B cell (primary cell): ENCODE measurements around the gene EHBP1. TPM values are rescaled to one million over a fixed set of nuclear protein-coding genes. Genes with fewer than 3 reads are reported as not detected.
A peak's percentile ranks its signal among the peaks of the same experiment; 100 is the strongest.

Source experiments
- ATAC-seq: fragments of 200-7000 bp; cut with Tn5 transposase; one replicate; pipeline ENCODE4 v1.10.0; 2021; ENCODE audit warnings: low read depth, mild to moderate bottlenecking, moderate number of reproducible peaks, moderate library complexity
- CTCF ChIA-PET: fragments of 350-600 bp; sonication (Branson Sonifier 250); formaldehyde crosslinking; loops from one replicate; lab custom pipeline; 2021; ENCODE audit warnings: antibody characterized with exemption, inconsistent platforms; lab: Charles Lee
- POLR2A ChIA-PET: fragments of 350-600 bp; sonication (Branson Sonifier 250); formaldehyde crosslinking; loops from one replicate; lab custom pipeline; 2021; ENCODE audit warnings: antibody characterized with exemption; lab: Charles Lee
- DNase-seq: peaks from one replicate; pipeline ENCODE4 v3.0.0; 2013
- H2AFZ ChIP-seq: 2 replicates; pipeline ENCODE4 v1.6.1; 2012; ENCODE audit warnings: mild to moderate bottlenecking, low read depth, low read length; ENCODE audit not compliant: insufficient read depth, poor library complexity, severe bottlenecking
- H3K27ac ChIP-seq, 2 donors: 1 replicate in 1 of 2; 2 replicates in 1 of 2; pipeline ENCODE4 v1.5.1; 2012 to 2013; ENCODE audit warnings: low read length in 2 of 2, mild to moderate bottlenecking in 2 of 2, moderate library complexity in 1 of 2
- H3K27me3 ChIP-seq, 4 experiments: fragments of 200-600 bp in 1 of 4; sonication (generic) in 1 of 4; replicated peaks in 1 of 4; 1 replicate in 2 of 4; 2 replicates in 2 of 4; pipeline versions ENCODE4 v1.6.1 to v1.7.0; 2013 to 2016; ENCODE audit warnings: low read length in 3 of 4, mild to moderate bottlenecking in 2 of 4, mixed read lengths in 1 of 4, moderate library complexity in 1 of 4; ENCODE audit not compliant: insufficient read depth in 4 of 4, control insufficient read depth in 3 of 4; ENCODE audit errors: control extremely low read depth in 1 of 4
- H3K36me3 ChIP-seq, 2 experiments: replicated peaks in 1 of 2; 1 replicate in 1 of 2; 2 replicates in 1 of 2; pipeline versions ENCODE4 v1.6.1 to v1.7.1; 2013; ENCODE audit warnings: low read length in 1 of 2; ENCODE audit not compliant: insufficient read depth in 2 of 2, control insufficient read depth in 1 of 2; ENCODE audit errors: control extremely low read depth in 1 of 2, extremely low read depth in 1 of 2
- H3K4me1 ChIP-seq, 2 donors: fragments of 200-600 bp in 1 of 2; sonication (generic) in 1 of 2; 1 replicate in 1 of 2; 2 replicates in 1 of 2; pipeline versions ENCODE4 v1.5.1 to v1.6.1; 2013 to 2017; ENCODE audit warnings: low read length in 2 of 2; ENCODE audit not compliant: control insufficient read depth in 2 of 2, insufficient read depth in 2 of 2
- H3K4me2 ChIP-seq: replicated peaks from 2 replicates; pipeline ENCODE3; 2012; ENCODE audit warnings: mild to moderate bottlenecking, low read depth, low read length; ENCODE audit not compliant: poor library complexity, severe bottlenecking
- H3K4me3 ChIP-seq, 5 experiments: fragments of 200-600 bp in 1 of 5; sonication (generic) in 1 of 5; 1 replicate in 3 of 5; 2 replicates in 2 of 5; pipeline versions ENCODE4 v1.5.1 to v1.7.0; 2011 to 2016; ENCODE audit warnings: low read length in 4 of 5, mild to moderate bottlenecking in 4 of 5, low read depth in 2 of 5, control low read depth in 1 of 5, moderate library complexity in 1 of 5; ENCODE audit not compliant: insufficient read depth in 1 of 5; ENCODE audit errors: control extremely low read depth in 1 of 5, extremely low read depth in 1 of 5
- H3K79me2 ChIP-seq: fragments of 200-600 bp; sonication (generic); one replicate; pipeline ENCODE4 v1.6.0; 2016; ENCODE audit warnings: low read length; ENCODE audit not compliant: control insufficient read depth, insufficient read depth
- H3K9ac ChIP-seq: fragments of 200-600 bp; sonication (generic); 2 replicates; pipeline ENCODE4 v1.6.1; 2017; ENCODE audit warnings: mild to moderate bottlenecking, low read length, moderate library complexity
- H3K9me3 ChIP-seq, 3 donors: one replicate each; pipeline versions ENCODE4 v1.6.1 to v1.7.1; 2013; ENCODE audit warnings: low read length in 2 of 3; ENCODE audit not compliant: control insufficient read depth in 2 of 3, insufficient read depth in 1 of 3; ENCODE audit errors: control extremely low read depth in 1 of 3
- H4K20me1 ChIP-seq: 2 replicates; pipeline ENCODE4 v1.6.0; 2012; ENCODE audit warnings: mild to moderate bottlenecking, low read length; ENCODE audit not compliant: insufficient read depth, control insufficient read depth, poor library complexity, severe bottlenecking
- H3K27ac Mint-ChIP-seq: one replicate; pipeline ENCODE4 v1.8.0; 2021; ENCODE audit warnings: mixed read lengths
- H3K27me3 Mint-ChIP-seq: one replicate; pipeline ENCODE4 v1.8.0; 2021; ENCODE audit warnings: mixed read lengths
- H3K4me1 Mint-ChIP-seq: one replicate; pipeline ENCODE4 v1.8.0; 2021; ENCODE audit warnings: mixed read lengths
- H3K4me3 Mint-ChIP-seq: one replicate; pipeline ENCODE4 v1.8.0; 2021; ENCODE audit warnings: mixed read lengths
- H3K9me3 Mint-ChIP-seq: one replicate; pipeline ENCODE4 v1.8.0; 2022; ENCODE audit warnings: mixed read lengths; ENCODE audit not compliant: insufficient read depth
- EZH2 ChIP-seq: IDR thresholded peaks from 2 replicates; pipeline ENCODE4 v1.6.1; 2012; ENCODE audit warnings: borderline replicate concordance, low read depth, mild to moderate bottlenecking, moderate library complexity, low read length; ENCODE audit not compliant: insufficient read depth, poor library complexity, severe bottlenecking
- WGBS: methylation state at CpG from one replicate; pipeline ENCODE4 v1.1.5; 2013; ENCODE audit warnings: missing lambda C conversion rate; ENCODE audit not compliant: insufficient coverage; 5-methylcytosine and 5-hydroxymethylcytosine counted together
- intact Hi-C: fragments of 100-400 bp; cut with micrococcal nuclease; formaldehyde crosslinking; loops from one replicate; pipeline ENCODE4 v1.10.0; 2022
- polyA plus RNA-seq: library from polyadenylated mRNA; depleted of rRNA; stranded (reverse); fragments of >200 nt; gene quantifications from 2 replicates; pipeline ENCODE4 v1.2.3, GENCODE V29; 2012
- total RNA-seq, 2 donors: library from RNA; stranded (reverse); fragments of 120-200 nt in 1 of 2; gene quantifications; 1 replicate in 1 of 2; 2 replicates in 1 of 2; pipeline versions ENCODE4 v1.2.3 to v1.2.4, GENCODE V29; 2013 to 2022
- TF ChIP-seq, protein P1 (sequence below): fragments of 200-600 bp; IDR thresholded peaks from one replicate; pipeline ENCODE4 v1.8.0; 2022; ENCODE audit warnings: antibody characterized with exemption, mild to moderate bottlenecking

EHBP1 gene
- total and polyA plus RNA-seq, 2 donors (not counting 1 experiment from before 2014, with no cell fraction given), result 8.8 to 34.7 TPM

DNA sequence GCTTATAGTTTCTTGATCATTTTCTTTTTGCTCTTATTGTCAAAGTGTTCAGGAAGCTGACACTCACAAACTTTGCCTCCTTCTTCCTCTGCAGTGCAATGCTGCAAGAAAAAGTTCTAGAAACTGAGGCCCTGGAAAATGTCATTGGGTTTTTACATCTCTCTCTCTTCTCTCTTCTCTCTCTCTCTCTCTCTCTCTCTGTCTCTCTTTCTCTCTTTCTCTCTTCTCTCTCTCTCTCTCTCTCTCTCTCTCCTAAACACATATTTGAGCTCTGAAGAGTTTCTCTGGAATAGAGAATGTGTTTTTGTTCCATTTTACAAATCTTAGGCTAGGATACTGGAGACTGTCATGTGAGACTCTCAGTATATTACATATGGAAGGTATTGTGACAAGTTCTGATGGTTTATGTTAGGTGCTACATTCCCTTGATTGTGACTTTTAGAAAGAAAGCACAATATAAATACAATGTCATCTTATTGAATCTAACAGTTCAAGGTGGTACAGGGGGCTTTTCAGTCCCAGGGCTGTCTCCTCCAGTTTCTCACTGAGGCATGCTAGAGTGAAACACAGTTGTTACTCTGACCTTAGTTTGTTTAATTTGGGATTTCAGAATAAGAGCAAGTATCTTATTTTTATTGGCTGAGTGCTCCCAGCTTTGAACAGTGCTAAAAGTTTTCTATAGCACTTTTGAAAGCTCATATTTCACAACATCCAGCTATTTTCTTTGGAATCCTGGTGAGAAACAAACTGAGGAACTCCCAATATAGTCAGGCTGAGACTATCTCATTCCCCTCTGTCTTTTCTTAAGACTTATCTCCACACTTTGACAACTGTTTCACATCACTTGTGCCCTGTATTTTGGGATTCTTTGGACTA is 41.4 kb upstream of the EHBP1 start:
- no peak overlapping the region for H3K27ac Mint-ChIP-seq
- Histone ChIP-seq H3K4me3 (no peak overlapping the region), H3K9ac (no peak overlapping the region), H3K9me3 (no peaks in the 10 kb centered on the region), H4K20me1 (no peaks in the 10 kb centered on the region), H3K79me2 (no peaks in the 10 kb centered on the region), H3K27me3 (no peaks in the 10 kb centered on the region), H2AFZ (peak overlapping the region; percentile 3), H3K4me1 (peaks cover 9 to 16% of the 10 kb centered on the region in 2 donors), H3K4me2 (no peak overlapping the region), H3K27ac (no peak overlapping the region), H3K36me3 (no peaks in the 10 kb centered on the region)
- intact Hi-C loops, result no loop called here
- H3K27me3 Mint-ChIP-seq, result no peaks in the 10 kb centered on the region
- ATAC-seq (no peak), DNase-seq (no peak)
- H3K9me3 Mint-ChIP-seq, result no peaks in the 10 kb centered on the region
- no peak for TF ChIP-seq EZH2
- TF ChIP-seq, protein P1, sequence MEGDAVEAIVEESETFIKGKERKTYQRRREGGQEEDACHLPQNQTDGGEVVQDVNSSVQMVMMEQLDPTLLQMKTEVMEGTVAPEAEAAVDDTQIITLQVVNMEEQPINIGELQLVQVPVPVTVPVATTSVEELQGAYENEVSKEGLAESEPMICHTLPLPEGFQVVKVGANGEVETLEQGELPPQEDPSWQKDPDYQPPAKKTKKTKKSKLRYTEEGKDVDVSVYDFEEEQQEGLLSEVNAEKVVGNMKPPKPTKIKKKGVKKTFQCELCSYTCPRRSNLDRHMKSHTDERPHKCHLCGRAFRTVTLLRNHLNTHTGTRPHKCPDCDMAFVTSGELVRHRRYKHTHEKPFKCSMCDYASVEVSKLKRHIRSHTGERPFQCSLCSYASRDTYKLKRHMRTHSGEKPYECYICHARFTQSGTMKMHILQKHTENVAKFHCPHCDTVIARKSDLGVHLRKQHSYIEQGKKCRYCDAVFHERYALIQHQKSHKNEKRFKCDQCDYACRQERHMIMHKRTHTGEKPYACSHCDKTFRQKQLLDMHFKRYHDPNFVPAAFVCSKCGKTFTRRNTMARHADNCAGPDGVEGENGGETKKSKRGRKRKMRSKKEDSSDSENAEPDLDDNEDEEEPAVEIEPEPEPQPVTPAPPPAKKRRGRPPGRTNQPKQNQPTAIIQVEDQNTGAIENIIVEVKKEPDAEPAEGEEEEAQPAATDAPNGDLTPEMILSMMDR, result no peak
- H3K4me1 Mint-ChIP-seq, result peaks cover 16% of the 10 kb centered on the region
- CTCF ChIA-PET, result no interaction called here
- POLR2A ChIA-PET, result no interaction called here
- no peak overlapping the region for H3K4me3 Mint-ChIP-seq

DNA sequence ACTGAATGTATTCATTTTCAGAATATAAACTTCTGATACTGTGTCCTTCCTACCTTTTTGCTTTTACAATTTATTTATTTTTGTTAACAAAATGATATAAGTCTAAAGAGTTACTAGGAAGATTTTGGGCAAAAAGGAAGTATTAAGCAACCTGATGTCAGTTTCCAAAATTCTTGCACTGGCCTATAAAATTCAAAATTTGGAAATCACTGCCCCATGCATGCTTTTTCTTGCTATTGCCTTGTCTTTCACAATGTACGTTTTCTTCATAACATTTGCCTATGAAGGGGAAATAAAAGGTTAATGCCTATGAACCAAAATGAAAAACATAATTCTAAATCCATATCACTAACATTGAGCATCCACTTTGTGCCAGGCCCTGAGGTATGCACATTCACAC is 40.1 kb upstream of the EHBP1 start:
- H3K27ac ChIP-seq, result no peak overlapping the region
- H3K27me3 ChIP-seq, result no peaks in the 10 kb centered on the region
- H3K4me3 Mint-ChIP-seq, result no peak overlapping the region
- no peak overlapping the region for H3K4me2 ChIP-seq
- no CpG with 5 or more reads among the region's 1 CpG for WGBS
- H4K20me1 ChIP-seq, result no peaks in the 10 kb centered on the region
- no peaks in the 10 kb centered on the region for H3K9me3 ChIP-seq
- ChIA-PET POLR2A (no interaction called here), CTCF (no interaction called here)
- H3K4me3 ChIP-seq, result no peak overlapping the region
- H3K36me3 ChIP-seq, result no peaks in the 10 kb centered on the region
- H3K4me1 Mint-ChIP-seq, result peaks cover 5% of the 10 kb centered on the region
- no peak for TF ChIP-seq EZH2
- TF ChIP-seq, protein P1, result no peak
- H3K79me2 ChIP-seq, result no peaks in the 10 kb centered on the region
- ATAC-seq (no peak), DNase-seq (no peak)
- H3K4me1 ChIP-seq, result peaks cover under 1 to 6% of the 10 kb centered on the region in 2 donors
- H2AFZ ChIP-seq, result no peak overlapping the region
- no peak overlapping the region for H3K27ac Mint-ChIP-seq
- no peak overlapping the region for H3K9ac ChIP-seq
- no peaks in the 10 kb centered on the region for H3K27me3 Mint-ChIP-seq
- no peaks in the 10 kb centered on the region for H3K9me3 Mint-ChIP-seq
- intact Hi-C loops, result no loop called here
